Panc1 (cell line): Measurements from ENCODE around the gene SRRM4. TPM values are rescaled to one million over a fixed set of nuclear protein-coding genes. Genes with fewer than 3 reads are reported as not detected.

Experiments
- ATAC-seq: fragments of 200-7000 bp; cut with Tn5 transposase; 2 replicates; pipeline ENCODE4 v1.9.1; 2020; ENCODE audit warnings: mild to moderate bottlenecking, moderate library complexity
- BruUV-seq: library from RNA; stranded (reverse); fragments of 400-500 nt; replicated peaks from 2 replicates; lab custom pipeline; 2021; lab: Mats Ljungman, UMichigan
- CTCF ChIA-PET: fragments of 300-600 bp; sonication (Branson Sonifier 250); formaldehyde crosslinking; loops from one replicate; lab custom pipeline; 2022; ENCODE audit warnings: antibody characterized with exemption; lab: Charles Lee
- POLR2A ChIA-PET: fragments of 300-600 bp; sonication (Branson Sonifier 250); formaldehyde crosslinking; loops from one replicate; lab custom pipeline; 2022; ENCODE audit warnings: antibody characterized with exemption; lab: Charles Lee
- DNase-seq: peaks from one replicate; pipeline ENCODE4 v3.0.0-alpha.2; 2010; ENCODE audit warnings: low read depth, low spot score
- H3K27ac ChIP-seq: 2 replicates; pipeline ENCODE4 v1.5.1; 2011; ENCODE audit warnings: mild to moderate bottlenecking, low read length, inconsistent platforms
- H3K27me3 ChIP-seq: fragments of 200-500 bp; sonication (Bioruptor generic); 2 replicates; pipeline ENCODE4 v1.6.0; 2014; ENCODE audit warnings: low read length, inconsistent platforms; ENCODE audit not compliant: control insufficient read depth, insufficient read depth
- H3K36me3 ChIP-seq: fragments of 200-500 bp; sonication (Bioruptor generic); 2 replicates; pipeline ENCODE4 v1.5.1; 2014; ENCODE audit warnings: inconsistent platforms, mild to moderate bottlenecking, low read length, moderate library complexity; ENCODE audit not compliant: control insufficient read depth, insufficient read depth
- H3K4me1 ChIP-seq: 2 replicates; pipeline ENCODE4 v1.5.1; 2011; ENCODE audit warnings: inconsistent platforms, mild to moderate bottlenecking, low read length, moderate library complexity; ENCODE audit not compliant: control insufficient read depth, insufficient read depth
- H3K4me3 ChIP-seq, 2 experiments: 2 replicates each; pipeline ENCODE4 v1.5.1; 2011 to 2012; ENCODE audit warnings: low read depth in 2 of 2, low read length in 2 of 2, mild to moderate bottlenecking in 2 of 2, inconsistent platforms in 1 of 2, moderate library complexity in 1 of 2
- H3K9me3 ChIP-seq: fragments of 200-500 bp; sonication (Bioruptor generic); 2 replicates; pipeline ENCODE4 v1.5.1; 2014; ENCODE audit warnings: low read depth, mild to moderate bottlenecking, inconsistent platforms, low read length, moderate library complexity; ENCODE audit not compliant: control insufficient read depth, insufficient read depth
- CTCF ChIP-seq: fragments of 450-650 bp; IDR thresholded peaks from 2 replicates; pipeline ENCODE4 v1.5.1; 2017; ENCODE audit warnings: mild to moderate bottlenecking
- POLR2AphosphoS5 ChIP-seq: IDR thresholded peaks from 2 replicates; pipeline ENCODE4 v1.6.1; 2012; ENCODE audit warnings: mild to moderate bottlenecking, low read depth, low read length, moderate library complexity
- REST ChIP-seq, 2 experiments: IDR thresholded peaks; 2 replicates each; pipeline ENCODE4 v1.6.1; 2011 to 2012; ENCODE audit warnings: low read depth in 2 of 2, control low read depth in 1 of 2, low read length in 1 of 2, mild to moderate bottlenecking in 1 of 2, moderate library complexity in 1 of 2; ENCODE audit not compliant: insufficient read depth in 1 of 2
- SIN3A ChIP-seq: IDR thresholded peaks from 2 replicates; pipeline ENCODE4 v1.6.1; 2012; ENCODE audit warnings: low read depth, mild to moderate bottlenecking, low read length, moderate library complexity, borderline replicate concordance; ENCODE audit not compliant: insufficient read depth
- TCF7L2 ChIP-seq: IDR thresholded peaks from 2 replicates; pipeline ENCODE4 v1.6.1; 2011; ENCODE audit warnings: mild to moderate bottlenecking, low read depth, low read length, inconsistent platforms
- in situ Hi-C: cut with HindIII; loops from 2 replicates; pipeline ENCODE4 v1.10.0; 2016; ENCODE audit warnings: low sequenced_read_pairs, low pct_unique_long_range_greater_than_20kb
- intact Hi-C: fragments of 100-400 bp; cut with micrococcal nuclease; formaldehyde crosslinking; loops from one replicate; pipeline ENCODE4 v1.10.0; 2022; ENCODE audit not compliant: unreplicated experiment
- total RNA-seq: library from RNA; stranded (reverse); gene quantifications from one replicate; pipeline ENCODE4 v1.2.1, GENCODE V29; 2021; ENCODE audit not compliant: unreplicated experiment

The SRRM4 gene
- total RNA-seq, 1 experiment from 2014 or later, result not detected

GRCh38 chr12:118958520-118958919 lies 22.8 kb upstream of the SRRM4 start:
- TF ChIP-seq POLR2AphosphoS5, result no peak
- TF ChIP-seq SIN3A, result no peak
- no peak for TF ChIP-seq TCF7L2
- TF ChIP-seq REST (IDR thresholded peaks at IDR 0.05; ENCODE audit: insufficient read depth in 1 of 2, low read depth in 2 of 2, low read length in 1 of 2), result no peak
- TF ChIP-seq CTCF, result no peak
- no peak overlapping the region for H3K4me3 ChIP-seq
- no peaks in the 10 kb centered on the region for H3K36me3 ChIP-seq
- DNase-seq (no peak), ATAC-seq (no peak)
- in situ Hi-C loops, result no loop called here
- no TSS peak for BruUV-seq
- no peaks in the 10 kb centered on the region for H3K4me1 ChIP-seq
- CTCF ChIA-PET, result no interaction called here
- no peak overlapping the region for H3K27ac ChIP-seq
- peaks cover 3% of the 10 kb centered on the region; the same call in 1 of the 2 replicates for H3K27me3 ChIP-seq
- H3K9me3 ChIP-seq, result no peaks in the 10 kb centered on the region
- POLR2A ChIA-PET, result interaction anchor here (0.7 kb wide), 1 partner anchor 494 kb away, joined by 13 read pairs; no protein-coding TSS in a partner anchor
- intact Hi-C loops, result no loop called here

DNA sequence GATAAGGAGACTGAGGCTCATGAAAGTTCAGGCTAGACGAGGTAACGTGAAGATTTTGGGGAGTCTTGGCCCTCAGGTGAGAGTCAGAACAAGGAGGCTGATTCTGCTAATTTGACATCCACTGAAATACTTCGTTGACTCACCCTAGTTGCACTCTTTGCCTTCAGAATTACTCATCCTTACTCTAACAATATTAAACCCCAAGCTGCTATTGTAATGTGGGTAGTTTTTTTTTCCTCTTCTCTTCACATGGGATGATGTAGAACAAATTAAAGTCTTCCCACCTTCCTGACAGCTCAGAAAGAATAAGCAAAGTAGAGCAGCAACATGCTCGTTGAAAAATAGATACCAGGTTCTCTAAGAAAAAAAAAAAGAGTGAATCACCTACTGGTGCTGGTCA lies 22.0 kb upstream of the SRRM4 start:
- POLR2A ChIA-PET, result interaction anchor here (0.7 kb wide), 1 partner anchor 493 kb away, joined by 13 read pairs; no protein-coding TSS in a partner anchor
- ATAC-seq, result no peak
- H3K27ac ChIP-seq, result no peak overlapping the region

More for the DNA sequence above, 22.0 kb upstream of the SRRM4 start:
- intact Hi-C loops (no loop called here), in situ Hi-C loops (no loop called here)
- H3K9me3 ChIP-seq, result no peaks in the 10 kb centered on the region
- H3K36me3 ChIP-seq, result no peaks in the 10 kb centered on the region
- no peaks in the 10 kb centered on the region for H3K4me1 ChIP-seq
- no peak for DNase-seq
- H3K4me3 ChIP-seq, result no peak overlapping the region
- no TSS peak for BruUV-seq
- CTCF ChIA-PET, result no interaction called here
- peaks cover 3% of the 10 kb centered on the region; the same call in 1 of the 2 replicates for H3K27me3 ChIP-seq
- TF ChIP-seq SIN3A (no peak), TCF7L2 (no peak), REST (IDR thresholded peaks at IDR 0.05; ENCODE audit: insufficient read depth in 1 of 2, low read depth in 2 of 2, low read length in 1 of 2) (no peak), CTCF (no peak), POLR2AphosphoS5 (no peak)
